22Rv1 (cell line): ENCODE results near the gene FBXO7.

Experiments used
- CTCF ChIP-seq: fragments of 450-650 bp; IDR thresholded peaks from 2 replicates; pipeline ENCODE4 v1.5.1; 2017; ENCODE audit warnings: mild to moderate bottlenecking
- ZFX ChIP-seq: fragments of 450-650 bp; IDR thresholded peaks from 2 replicates; pipeline ENCODE4 v1.6.1; 2017; ENCODE audit warnings: antibody characterized with exemption, borderline replicate concordance

GRCh38 chr22:32492111-32492510 lies 17.5 kb downstream of the FBXO7 start:
- TF ChIP-seq CTCF = no peak
- no peak for TF ChIP-seq ZFX
